ENCODE results near the gene C12orf57.

GRCh38 chr12:6946920-6947374 is 3.1 kb downstream of the C12orf57 start:
- no peak for TF ChIP-seq CTCF (IDR thresholded peaks at IDR 0.05 in 4 of 5, conservative IDR thresholded peaks at IDR 0.05 in 1 of 5)
- TF ChIP-seq POLR2A (IDR thresholded peaks at IDR 0.05) = no peak

Data from gastrocnemius medialis (tissue), 4 donors.